Small intestine (tissue), 7 donors: ENCODE data around the gene MARK3. TPM values are rescaled to one million over a fixed set of nuclear protein-coding genes. Genes with fewer than 3 reads are reported as not detected.

Experiments
- DNase-seq, 2 donors: peaks; one replicate each; pipeline versions ENCODE4 v3.0.0 to v3.0.0-alpha.2; 2013
- FAIRE-seq: peaks from 2 replicates; lab custom pipeline; 2012; peaks lifted over from hg19 to GRCh38; lab: Jason Lieb, UNC
- H3K27ac ChIP-seq, 3 donors: one replicate each; pipeline ENCODE4 v1.5.1; 2013; ENCODE audit warnings: low read length in 2 of 3, mild to moderate bottlenecking in 2 of 3, control low read depth in 1 of 3, inconsistent platforms in 1 of 3, low read depth in 1 of 3, moderate library complexity in 1 of 3
- H3K27me3 ChIP-seq, 3 donors: one replicate each; pipeline ENCODE4 v1.6.1; 2013; ENCODE audit warnings: low read length in 3 of 3, inconsistent platforms in 1 of 3; ENCODE audit not compliant: control insufficient read depth in 3 of 3, insufficient read depth in 3 of 3
- H3K36me3 ChIP-seq, 3 donors: one replicate each; pipeline ENCODE4 v1.6.1; 2013; ENCODE audit warnings: low read length in 3 of 3, inconsistent platforms in 1 of 3, low read depth in 1 of 3, mild to moderate bottlenecking in 1 of 3, moderate library complexity in 1 of 3; ENCODE audit not compliant: control insufficient read depth in 3 of 3, insufficient read depth in 2 of 3
- H3K4me1 ChIP-seq, 3 donors: one replicate each; pipeline ENCODE4 v1.6.1; 2013; ENCODE audit warnings: low read length in 2 of 3, inconsistent platforms in 1 of 3, low read depth in 1 of 3, mild to moderate bottlenecking in 1 of 3, moderate library complexity in 1 of 3; ENCODE audit not compliant: control insufficient read depth in 3 of 3, insufficient read depth in 2 of 3
- H3K4me3 ChIP-seq, 3 donors: one replicate each; pipeline ENCODE4 v1.5.1; 2013; ENCODE audit warnings: low read length in 3 of 3, control low read depth in 1 of 3, inconsistent platforms in 1 of 3, low read depth in 1 of 3, mild to moderate bottlenecking in 1 of 3, moderate library complexity in 1 of 3
- H3K9me3 ChIP-seq, 2 donors: one replicate each; pipeline ENCODE4 v1.6.1; 2013; ENCODE audit warnings: low read depth in 1 of 2, low read length in 1 of 2; ENCODE audit not compliant: control insufficient read depth in 2 of 2, insufficient read depth in 1 of 2
- WGBS, 3 donors: extraction: QIAGEN DNeasy Blood & Tissue Kit; methylation state at CpG; one replicate each; pipeline ENCODE4 v1.1.7; 2013; 5-methylcytosine and 5-hydroxymethylcytosine counted together
- polyA plus RNA-seq, 4 donors: library from polyadenylated mRNA; stranded (reverse) in 3 of 4; unstranded in 1 of 4; fragments of 200-250 nt in 3 of 4; fragments of 120-200 nt in 1 of 4; gene quantifications; one replicate each; pipeline versions ENCODE4 v1.2.1 to v1.2.3, GENCODE V29; 2013
- donor health status: healthy with polysubstance abuse.
- donor health status: control.
- donor health status: control.
- donor health status: Bipolar disorder and iron deficiency.
- donor health status: healthy.

MARK3 gene
- polyA plus RNA-seq, 4 donors = 37.7 to 67.8 (median 60.6) TPM

GRCh38 chr14:103544388-103545218 lies 159.4 kb downstream of the MARK3 start:
- Histone ChIP-seq H3K4me1 (peaks cover 0 to 58% (median 3%) of the 10 kb centered on the region in 3 donors), H3K27me3 (no peaks in the 10 kb centered on the region), H3K27ac (no peak overlapping the region), H3K9me3 (no peaks in the 10 kb centered on the region), H3K36me3 (no peaks in the 10 kb centered on the region), H3K4me3 (no peak overlapping the region)
- no peak for FAIRE-seq
- 68 to 87% (median 68%) methylated on average over 33 to 35 of the region's 35 CpGs for WGBS, 3 donors
- DNase-seq = peak in 1 of 2 donors; percentile 49

- Histone ChIP-seq H3K4me1 (peaks cover 0 to 59% (median 3%) of the 10 kb centered on the region in 3 donors), H3K4me3 (no peak overlapping the region), H3K9me3 (no peaks in the 10 kb centered on the region), H3K27me3 (no peaks in the 10 kb centered on the region), H3K36me3 (no peaks in the 10 kb centered on the region), H3K27ac (no peak overlapping the region)
- 90 to 93% (median 92%) methylated on average over 28 to 29 of the region's 29 CpGs for WGBS, 3 donors
- DNase-seq = no peak
- no peak for FAIRE-seq
These were observed 160.2 kb downstream of the MARK3 start for GRCh38 chr14:103545219-103545914.

- Histone ChIP-seq H3K27me3 (no peaks in the 10 kb centered on the region), H3K4me3 (no peak overlapping the region), H3K36me3 (no peaks in the 10 kb centered on the region), H3K4me1 (peaks cover 0 to 52% (median 3%) of the 10 kb centered on the region in 3 donors), H3K27ac (no peak overlapping the region), H3K9me3 (no peaks in the 10 kb centered on the region)
- whole genome bisulfite sequencing, 3 donors = 65 to 84% (median 67%) methylated on average over 26 to 27 of the region's 27 CpGs
- FAIRE-seq = no peak
- no peak for DNase-seq
These were observed 160.9 kb downstream of the MARK3 start for GRCh38 chr14:103545915-103546651.

- DNase-seq = peak; percentile 55 to 76
- FAIRE-seq = no peak
- Histone ChIP-seq H3K36me3 (peaks cover 0 to 4% (median 0%) of the 10 kb centered on the region in 3 donors), H3K4me3 (no peak overlapping the region), H3K27ac (no peak overlapping the region), H3K27me3 (no peaks in the 10 kb centered on the region), H3K4me1 (peaks cover 0 to 44% (median 3%) of the 10 kb centered on the region in 3 donors), H3K9me3 (no peaks in the 10 kb centered on the region)
- WGBS, 3 donors = 17 to 28% (median 24%) methylated on average over 19 to 21 of the region's 21 CpGs
These were observed 161.6 kb downstream of the MARK3 start for GRCh38 chr14:103546652-103547454.

GRCh38 chr14:103547455-103547940 lies 162.3 kb downstream of the MARK3 start:
- FAIRE-seq = no peak
- Histone ChIP-seq H3K4me1 (peaks cover 0 to 38% (median 3%) of the 10 kb centered on the region in 3 donors), H3K27me3 (no peaks in the 10 kb centered on the region), H3K27ac (no peak overlapping the region), H3K9me3 (no peaks in the 10 kb centered on the region), H3K4me3 (no peak overlapping the region), H3K36me3 (peaks cover 0 to 4% (median 0%) of the 10 kb centered on the region in 3 donors)
- DNase-seq = no peak
- 80 to 87% (median 83%) methylated on average over 11 of the region's 11 CpGs for WGBS, 3 donors

GRCh38 chr14:103547941-103548462 lies 162.8 kb downstream of the MARK3 start:
- Histone ChIP-seq H3K27me3 (no peaks in the 10 kb centered on the region), H3K4me3 (no peak overlapping the region), H3K27ac (no peak overlapping the region), H3K9me3 (no peaks in the 10 kb centered on the region), H3K4me1 (peaks cover 0 to 33% (median under 1%) of the 10 kb centered on the region in 3 donors), H3K36me3 (peaks cover 0 to 9% (median 0%) of the 10 kb centered on the region in 3 donors)
- FAIRE-seq (no peak), DNase-seq (no peak)
- WGBS, 3 donors = 83 to 88% (median 85%) methylated on average over 18 of the region's 18 CpGs

- no peaks in the 10 kb centered on the region for H3K9me3 ChIP-seq
- H3K27me3 ChIP-seq = no peaks in the 10 kb centered on the region
- H3K4me3 ChIP-seq = no peak overlapping the region
- H3K27ac ChIP-seq = no peak overlapping the region
- FAIRE-seq = no peak
- H3K4me1 ChIP-seq = peaks cover 0 to 26% (median 0%) of the 10 kb centered on the region in 3 donors
- peaks cover 0 to 10% (median 0%) of the 10 kb centered on the region in 3 donors for H3K36me3 ChIP-seq
- DNase-seq = no peak
- 83 to 91% (median 89%) methylated on average over 24 to 27 of the region's 27 CpGs for WGBS, 3 donors
These were observed 163.5 kb downstream of the MARK3 start for GRCh38 chr14:103548463-103549351.
